Activated CD4-positive, CD25-positive, alpha-beta regulatory T cell (primary cell): Measurements from ENCODE around the gene PKN1.

ENCODE experiments used
- DNase-seq, 4 experiments: peaks; one replicate each; lab custom pipeline; 2025; lab: John Stamatoyannopoulos, UW

Gene PKN1

DNA sequence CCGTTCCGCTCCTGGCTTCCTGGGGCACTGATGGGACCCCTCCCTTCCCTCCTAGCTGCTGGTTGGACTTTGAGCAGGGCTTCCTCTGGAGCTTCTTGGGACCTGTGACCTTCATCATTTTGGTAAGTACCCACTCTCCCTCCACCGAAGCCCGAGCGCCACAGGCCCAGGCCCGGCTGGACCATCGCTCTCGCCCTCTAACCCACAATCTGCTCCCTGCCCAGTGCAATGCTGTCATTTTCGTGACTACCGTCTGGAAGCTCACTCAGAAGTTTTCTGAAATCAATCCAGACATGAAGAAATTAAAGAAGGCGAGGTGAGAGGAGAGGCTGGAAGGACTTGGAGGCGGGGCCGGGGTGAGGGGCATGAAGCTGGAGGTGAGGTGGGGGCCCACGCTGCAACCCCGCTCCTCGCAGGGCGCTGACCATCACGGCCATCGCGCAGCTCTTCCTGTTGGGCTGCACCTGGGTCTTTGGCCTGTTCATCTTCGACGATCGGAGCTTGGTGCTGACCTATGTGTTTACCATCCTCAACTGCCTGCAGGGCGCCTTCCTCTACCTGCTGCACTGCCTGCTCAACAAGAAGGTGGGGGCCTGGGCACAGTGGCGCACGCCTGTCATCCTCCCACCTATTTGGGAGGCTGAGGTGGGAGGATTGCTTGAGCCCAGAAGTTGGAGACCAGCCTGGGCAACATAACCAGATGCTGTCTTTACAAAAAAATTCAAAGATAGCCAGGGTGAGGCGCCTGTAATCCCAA is 26.3 kb upstream of the PKN1 start:
- DNase-seq: no peak

DNA sequence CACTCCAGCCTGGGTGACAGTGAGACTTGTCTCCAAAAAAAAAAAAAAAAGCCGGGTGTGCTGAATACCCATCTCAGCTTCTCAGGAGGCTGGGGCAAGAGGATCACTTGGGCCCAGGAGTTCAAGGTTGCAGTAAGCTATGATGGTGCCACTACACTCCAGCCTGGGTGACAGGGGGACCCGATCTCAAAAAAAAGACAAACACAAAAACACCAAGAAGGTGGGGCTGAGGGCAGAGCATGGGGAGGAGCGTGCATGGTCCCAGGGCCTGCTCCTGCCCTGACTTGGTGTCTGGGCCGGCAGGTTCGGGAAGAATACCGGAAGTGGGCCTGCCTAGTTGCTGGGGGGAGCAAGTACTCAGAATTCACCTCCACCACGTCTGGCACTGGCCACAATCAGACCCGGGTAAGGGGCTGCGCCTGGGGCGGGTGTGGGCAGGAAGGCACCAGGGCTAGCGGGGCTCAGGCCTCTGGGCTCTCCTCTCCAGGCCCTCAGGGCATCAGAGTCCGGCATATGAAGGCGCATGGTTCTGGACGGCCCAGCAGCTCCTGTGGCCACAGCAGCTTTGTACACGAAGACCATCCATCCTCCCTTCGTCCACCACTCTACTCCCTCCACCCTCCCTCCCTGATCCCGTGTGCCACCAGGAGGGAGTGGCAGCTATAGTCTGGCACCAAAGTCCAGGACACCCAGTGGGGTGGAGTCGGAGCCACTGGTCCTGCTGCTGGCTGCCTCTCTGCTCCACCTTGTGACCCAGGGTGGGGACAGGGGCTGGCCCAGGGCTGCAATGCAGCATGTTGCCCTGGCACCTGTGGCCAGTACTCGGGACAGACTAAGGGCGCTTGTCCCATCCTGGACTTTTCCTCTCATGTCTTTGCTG is 25.3 kb upstream of the PKN1 start:
- no peak for DNase-seq

GRCh38 chr19:14408491-14409145 is 24.5 kb upstream of the PKN1 start:
- DNase-seq: no peak

DNA sequence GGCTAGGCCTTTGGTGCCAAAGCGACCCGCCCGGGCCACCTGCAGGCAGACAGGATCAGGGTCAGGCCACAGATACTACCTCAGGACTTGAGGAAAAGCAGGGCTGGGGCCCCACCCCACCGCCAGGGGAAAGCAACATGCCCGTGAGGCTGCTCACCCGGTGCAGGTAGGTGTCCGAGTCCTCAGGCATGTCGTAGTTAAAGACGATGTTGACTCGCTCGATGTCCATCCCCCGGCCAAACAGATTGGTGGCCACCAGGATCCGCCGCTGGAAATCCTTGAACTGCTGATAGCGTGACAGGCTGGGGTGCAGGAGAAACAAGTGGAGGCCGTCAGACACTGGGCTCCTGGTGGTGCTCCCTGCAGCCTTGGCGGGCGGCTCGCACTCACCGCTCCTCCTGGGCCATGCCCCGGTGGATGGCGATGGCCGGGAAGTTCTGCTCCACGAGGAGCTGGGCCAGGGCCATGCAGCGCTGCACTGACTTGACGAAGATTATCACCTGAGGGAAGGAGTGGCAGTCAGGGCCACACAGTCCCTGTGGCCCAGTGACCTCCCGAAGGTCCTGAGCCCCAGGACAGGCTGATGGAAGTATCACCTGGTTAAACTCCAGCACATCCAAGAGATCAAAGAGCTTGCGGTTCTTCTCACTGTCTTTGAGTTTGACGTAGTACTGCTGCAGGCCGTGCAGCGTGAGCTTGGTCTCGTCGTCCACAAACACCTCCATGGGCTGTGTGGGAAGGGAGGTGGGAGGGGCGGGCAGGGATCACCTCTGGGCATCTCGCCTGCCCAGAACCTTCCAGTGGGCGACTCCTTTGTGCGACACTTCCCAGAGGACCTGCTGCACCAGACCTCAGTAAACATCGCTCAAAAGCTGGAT is 23.7 kb upstream of the PKN1 start:
- DNase-seq: no peak

DNA sequence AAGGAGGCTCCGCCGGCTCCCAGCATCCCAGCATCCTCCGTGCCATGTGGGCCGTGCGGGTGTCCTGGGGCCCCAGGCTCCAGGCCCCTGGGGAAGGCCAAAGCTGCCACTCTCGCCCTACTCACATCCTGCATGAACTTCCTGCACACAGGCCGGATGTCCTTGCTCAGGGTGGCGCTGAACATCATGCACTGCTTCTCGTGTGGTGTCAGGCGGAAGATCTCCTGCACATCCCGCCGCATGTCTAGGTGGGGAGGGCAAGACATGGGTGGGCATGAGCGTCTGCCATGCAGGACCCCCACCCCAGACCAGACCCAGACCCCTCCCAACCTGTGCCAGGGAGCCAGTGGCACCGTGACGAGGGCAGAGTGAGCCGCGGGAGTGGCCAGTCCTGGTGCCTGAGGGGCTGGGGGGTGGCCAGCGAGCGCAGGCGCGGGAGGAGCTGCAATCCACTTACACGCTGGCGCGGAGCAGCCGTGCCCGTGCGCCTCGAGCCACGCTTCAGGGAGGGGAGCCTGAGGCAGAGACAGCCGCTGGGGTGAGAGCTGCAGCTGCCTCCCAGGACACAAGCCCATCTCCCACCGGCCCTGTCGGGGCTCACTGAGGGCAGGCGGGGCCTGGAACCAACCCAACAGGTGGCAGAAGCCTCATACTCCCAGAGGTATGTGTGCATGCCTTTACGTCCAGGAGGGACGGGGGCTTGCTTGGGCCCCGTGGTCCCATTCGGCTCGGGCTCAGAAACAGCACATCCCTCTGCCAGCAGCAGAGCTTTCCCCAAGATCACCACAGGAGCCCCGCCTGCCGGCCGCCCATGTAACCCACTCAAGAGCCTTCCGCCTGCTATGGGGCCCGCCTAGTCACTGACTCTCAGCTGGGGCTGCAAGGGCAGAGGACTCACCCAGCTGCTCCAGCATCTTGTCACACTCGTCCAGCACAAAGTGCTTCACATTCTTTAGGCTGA is 22.7 kb upstream of the PKN1 start:
- no peak for DNase-seq

GRCh38 chr19:14411161-14411937 is 21.8 kb upstream of the PKN1 start:
- no peak for DNase-seq

DNA sequence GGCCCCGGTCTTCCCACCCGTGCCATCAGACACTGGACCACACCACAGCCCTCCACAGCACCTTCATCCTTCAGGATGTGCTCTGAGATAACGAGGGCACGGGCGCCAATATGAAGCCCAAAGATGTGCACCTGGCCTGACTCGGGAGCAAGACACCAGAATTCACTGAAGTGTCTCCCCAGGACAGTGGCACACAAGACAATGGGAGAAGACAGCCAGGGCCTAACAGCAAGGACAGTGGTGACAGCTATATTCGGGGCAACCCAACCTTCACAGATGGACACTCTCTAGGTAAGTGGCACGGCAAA is 21.2 kb upstream of the PKN1 start:
- DNase-seq: no peak

DNA sequence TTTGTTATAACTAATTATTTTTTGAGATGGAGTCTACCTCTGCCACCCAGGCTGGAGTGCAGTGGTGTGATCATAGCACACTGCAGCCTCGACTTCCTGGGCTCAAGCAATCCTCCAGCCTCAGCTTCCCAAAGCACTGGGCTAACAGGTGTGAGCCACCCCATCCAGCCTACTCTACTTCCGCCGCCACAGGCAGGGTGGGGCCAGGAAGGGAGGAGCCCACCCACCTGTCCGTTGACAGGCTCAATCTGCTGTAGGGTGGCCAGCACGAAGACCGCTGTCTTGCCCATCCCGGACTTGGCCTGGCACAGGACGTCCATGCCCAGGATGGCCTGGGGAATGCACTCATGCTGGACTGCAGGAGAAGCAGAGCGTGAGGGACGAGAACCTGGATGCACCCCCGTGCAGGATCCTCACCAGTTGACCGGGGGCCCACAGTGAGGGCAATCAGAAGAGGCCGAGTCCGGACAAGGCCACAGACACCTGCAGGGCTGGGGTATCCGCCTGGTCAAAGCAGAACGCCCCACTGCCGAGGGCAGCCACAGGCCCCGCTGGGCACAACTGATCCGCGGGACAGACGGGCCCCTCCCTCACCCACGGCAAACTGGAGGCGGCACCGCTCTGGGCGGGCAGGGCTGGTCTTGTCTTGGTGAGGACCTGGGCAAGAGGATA is 20.6 kb upstream of the PKN1 start:
- no peak for DNase-seq

GRCh38 chr19:14412996-14413692 is 20.0 kb upstream of the PKN1 start:
- DNase-seq: no peak

DNA sequence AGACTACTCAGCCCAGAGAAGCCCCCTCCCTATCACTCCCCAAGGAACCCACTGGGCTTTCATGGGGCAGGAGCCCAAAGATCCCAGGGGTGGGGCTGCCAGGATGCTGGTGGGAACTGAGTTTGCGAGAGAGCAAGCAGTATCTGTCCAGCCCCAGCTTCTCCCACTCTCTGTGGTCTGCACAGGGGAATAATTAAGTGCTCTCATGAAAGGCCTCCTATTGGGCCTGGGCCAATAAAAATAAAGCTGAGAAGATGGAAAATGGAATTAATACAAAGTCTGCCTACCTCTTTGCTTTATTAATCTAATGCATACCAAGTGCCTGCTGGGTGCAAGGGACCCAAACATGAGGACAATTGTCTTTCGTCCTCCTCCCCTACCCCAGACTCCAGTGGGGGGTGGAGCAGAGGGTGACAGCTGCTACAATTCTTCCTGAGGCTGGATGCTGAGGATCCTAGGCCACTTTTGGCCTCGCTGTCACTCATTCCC is 19.4 kb upstream of the PKN1 start:
- no peak for DNase-seq

DNA sequence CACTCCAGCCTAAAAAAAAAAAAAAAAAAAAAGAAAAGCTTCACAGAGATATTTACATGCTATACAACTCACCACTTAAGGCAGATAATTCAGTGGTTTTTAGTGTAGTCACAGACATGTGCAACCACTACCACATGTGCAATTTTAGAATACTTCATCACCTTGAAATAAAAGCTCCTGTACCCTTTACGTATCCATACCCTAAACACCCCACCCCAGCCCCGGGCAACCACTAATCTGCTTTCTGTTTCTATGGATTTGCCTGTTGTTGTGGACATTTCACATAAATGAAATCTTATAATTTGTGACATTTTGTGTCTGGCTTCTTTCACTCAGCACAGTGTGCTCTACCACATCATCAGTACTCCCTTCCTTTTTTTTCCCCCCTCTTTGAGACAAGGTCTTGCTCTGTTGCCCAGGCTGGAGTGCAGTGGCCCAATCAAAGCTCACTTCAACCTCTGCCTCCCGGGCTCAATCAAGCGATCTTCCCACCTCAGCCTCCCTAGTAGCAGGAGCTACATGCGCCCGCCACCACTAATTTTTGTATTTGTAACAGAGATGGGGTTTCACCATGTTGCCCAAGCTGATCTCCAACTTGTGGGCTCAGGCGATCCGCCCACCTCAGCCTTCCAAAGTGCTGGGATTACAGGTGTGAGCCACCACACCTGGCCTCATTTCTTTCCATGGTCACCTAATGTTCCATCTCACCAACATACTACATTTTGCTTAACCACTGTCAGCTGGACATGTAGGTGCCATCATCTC is 18.0 kb upstream of the PKN1 start:
- DNase-seq: no peak

DNA sequence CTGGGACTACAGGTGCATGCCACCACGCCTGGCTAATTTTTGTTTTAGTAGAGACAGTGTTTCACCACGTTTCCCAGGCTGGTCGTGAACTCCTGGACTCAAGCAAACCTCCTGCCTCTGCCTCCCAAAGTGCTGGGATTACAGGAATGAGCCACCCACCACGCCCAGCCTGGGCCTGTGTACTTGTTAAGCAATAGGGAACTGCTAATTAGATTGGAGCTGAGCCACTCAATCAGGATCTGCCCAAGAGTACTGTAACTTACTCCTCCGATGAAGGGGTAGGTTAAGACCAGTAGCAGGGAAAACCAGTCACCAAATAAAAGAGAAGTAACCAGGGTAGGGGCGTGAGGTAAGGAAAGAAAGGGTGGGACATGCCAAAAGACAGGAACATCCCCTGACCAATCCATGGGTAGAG is 16.3 kb upstream of the PKN1 start:
- DNase-seq: no peak

DNA sequence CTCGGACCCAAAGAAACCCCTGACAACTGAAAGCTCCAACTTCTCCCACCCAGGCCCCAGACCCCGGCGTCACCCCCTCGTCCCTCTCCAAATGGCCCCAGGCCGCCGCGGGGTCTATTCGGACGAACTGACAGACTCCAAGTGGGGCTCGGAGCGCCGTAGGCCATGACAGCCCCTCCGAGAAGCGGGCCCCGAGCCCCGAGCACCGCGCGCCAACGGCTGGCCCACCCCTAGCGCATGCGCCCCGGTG is 14.3 kb upstream of the PKN1 start:
- peak in 1 of 4 experiments; percentile 78 for DNase-seq

DNA sequence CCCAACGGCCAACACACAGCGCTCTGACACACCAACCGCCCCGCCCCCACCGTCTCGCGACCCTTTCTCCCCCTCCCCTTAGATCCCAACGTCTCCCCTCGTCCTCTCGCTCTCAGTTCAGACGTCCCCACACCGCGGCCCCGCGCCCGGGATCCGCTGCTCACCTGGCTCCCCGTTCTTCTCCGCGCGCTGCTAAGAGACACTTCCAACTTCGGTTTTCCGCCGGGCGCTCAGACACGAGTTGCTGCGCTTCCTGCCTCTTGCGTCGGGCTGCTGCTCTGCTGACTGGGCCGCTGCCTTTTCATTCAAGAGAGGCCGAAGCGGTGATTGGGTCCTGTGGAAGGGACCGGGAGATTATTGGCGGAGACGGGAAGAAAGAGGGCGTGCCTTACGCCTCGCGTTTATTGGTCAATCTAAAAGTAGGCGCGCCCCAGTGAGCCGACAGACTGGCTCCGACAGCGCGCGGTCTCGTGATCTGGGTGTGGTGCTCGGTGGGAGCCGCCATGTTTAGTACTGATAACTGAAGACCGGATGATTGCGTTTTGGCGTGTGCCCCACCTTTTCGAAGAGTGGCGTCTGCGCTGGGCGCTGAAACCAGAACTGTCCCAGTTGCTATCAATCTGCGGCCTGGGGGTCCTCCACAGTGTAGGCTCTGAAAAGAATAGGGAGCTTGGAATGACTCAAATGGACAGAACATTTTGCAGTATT is 13.8 kb upstream of the PKN1 start, which contains the start of gene DDX39A:
DDX39A (minus strand) TSS at position 236 of the 708 bp plus-strand sequence. CDS start 6,121 bp downstream, outside the sequence.
- peak; percentile 86 to 94 (median 91) for DNase-seq

DNA sequence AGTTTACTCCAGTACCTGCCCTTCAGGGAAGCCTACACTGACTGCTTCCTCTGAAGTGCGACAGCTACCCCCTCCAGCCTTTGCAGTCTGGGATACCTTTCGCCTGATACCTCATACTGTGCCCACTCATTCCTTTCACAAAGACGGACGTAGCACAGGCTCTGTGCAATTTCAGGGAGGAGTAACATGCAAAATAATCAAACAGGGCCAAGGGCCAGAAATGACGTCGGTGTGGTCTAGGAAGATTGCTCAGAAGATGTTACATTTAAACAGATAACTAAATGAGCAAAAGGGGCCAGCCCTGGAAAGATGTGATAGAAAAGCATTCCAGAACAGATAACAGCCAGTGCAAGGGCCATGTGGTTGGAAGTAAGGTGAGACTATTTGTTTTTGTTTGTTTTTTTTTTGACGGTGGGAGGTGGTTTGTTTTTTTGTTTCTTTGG is 7.4 kb upstream of the PKN1 start:
- no peak for DNase-seq

DNA sequence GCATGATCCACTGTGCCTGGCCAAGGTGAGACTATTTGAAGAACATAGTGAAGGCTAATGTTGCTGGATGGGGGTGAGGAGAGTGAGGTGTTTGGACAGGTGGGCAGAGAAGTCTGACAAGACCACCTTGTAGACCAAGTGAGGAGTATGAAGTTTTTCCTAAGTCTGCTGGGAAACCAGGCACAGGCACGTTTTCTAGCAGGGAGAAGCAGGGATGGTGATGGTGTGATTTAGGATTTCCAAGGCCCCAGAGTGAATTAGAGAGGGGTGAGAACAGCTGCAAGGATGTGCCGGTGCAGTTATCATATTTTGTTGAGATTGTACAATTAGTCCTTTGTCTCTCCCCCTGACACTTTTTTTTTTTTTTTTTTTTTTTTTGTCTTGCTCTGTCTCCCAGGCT is 5.6 kb upstream of the PKN1 start:
- DNase-seq: no peak

DNA sequence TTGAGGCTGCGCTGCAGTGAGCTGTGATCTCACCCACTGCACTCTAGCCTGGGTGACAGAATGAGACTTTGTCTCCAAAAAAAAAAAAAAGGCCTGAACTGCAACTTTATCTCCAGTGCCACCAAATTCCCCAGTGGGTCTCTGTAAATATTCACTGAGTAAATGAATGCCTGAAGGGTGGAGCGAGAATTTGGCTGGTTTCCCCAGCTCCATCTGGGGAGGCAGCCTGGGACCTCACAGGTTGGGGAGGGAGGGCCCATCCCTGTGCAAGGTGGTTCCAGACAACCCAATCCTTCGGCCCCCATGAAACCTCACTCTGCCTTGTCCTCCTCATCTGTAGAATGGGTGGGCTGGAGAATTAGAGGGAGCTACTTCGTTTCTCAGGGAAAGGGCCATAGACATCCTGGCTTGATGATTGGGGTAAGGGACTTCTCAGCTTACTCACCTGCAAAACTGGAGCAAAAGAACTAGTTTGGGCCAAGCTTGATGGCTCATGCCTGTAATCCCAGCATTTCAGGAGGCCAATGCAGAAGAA is 4.2 kb upstream of the PKN1 start:
- no peak for DNase-seq
